ENCODE measurements around the gene ATP5PD. TPM values are rescaled to one million over a fixed set of nuclear protein-coding genes. Genes with fewer than 3 reads are reported as not detected.
"Not testable (repeated sequence)": the region's sequence is repeated elsewhere in the genome, so short reads cannot be mapped to it uniquely, and the experiment has no call there.

ATP5PD gene
- polyA plus RNA-seq, 4 donors: 181 to 366 (median 314) TPM

- DNase-seq (ENCODE audit: low read depth in 4 of 4, low spot score in 3 of 4): no peak
Observed at GRCh38 chr17:75059369-75060345, 12.9 kb upstream of the ATP5PD start.

GRCh38 chr17:75051941-75052340, 5.2 kb upstream of the ATP5PD start:
- DNase-seq (ENCODE audit: low read depth in 4 of 4, low spot score in 3 of 4): no peak

- DNase-seq (ENCODE audit: low read depth in 4 of 4, low spot score in 3 of 4): no peak
Observed at GRCh38 chr17:75049706-75050105, 2.9 kb upstream of the ATP5PD start.

GRCh38 chr17:75049057-75049456, 2.3 kb upstream of the ATP5PD start:
- DNase-seq (ENCODE audit: low read depth in 4 of 4, low spot score in 3 of 4): no peak

GRCh38 chr17:75048249-75048878, 1.6 kb upstream of the ATP5PD start:
- DNase-seq (ENCODE audit: low read depth in 4 of 4, low spot score in 3 of 4): no peak

- DNase-seq (ENCODE audit: low read depth in 4 of 4, low spot score in 3 of 4): no peak
Observed at GRCh38 chr17:75047398-75048098, 779 bp upstream of the ATP5PD start.

- DNase-seq (ENCODE audit: low read depth in 4 of 4, low spot score in 3 of 4): not testable (repeated sequence)
Observed at GRCh38 chr17:75045946-75046406, 793 bp downstream of the ATP5PD start.

GRCh38 chr17:75044716-75045115, 2.1 kb downstream of the ATP5PD start:
- no peak for DNase-seq (ENCODE audit: low read depth in 4 of 4, low spot score in 3 of 4)

- not testable (repeated sequence) for DNase-seq (ENCODE audit: low read depth in 4 of 4, low spot score in 3 of 4)
Observed at GRCh38 chr17:75043789-75044188, 3.0 kb downstream of the ATP5PD start.

GRCh38 chr17:75041656-75042280, 5.0 kb downstream of the ATP5PD start:
- no peak for DNase-seq (ENCODE audit: low read depth in 4 of 4, low spot score in 3 of 4)

- no peak for DNase-seq (ENCODE audit: low read depth in 4 of 4, low spot score in 3 of 4)
Observed at GRCh38 chr17:75039238-75039637, 7.5 kb downstream of the ATP5PD start.

- DNase-seq (ENCODE audit: low read depth in 4 of 4, low spot score in 3 of 4): no peak
Observed at GRCh38 chr17:75036643-75037268, 10.0 kb downstream of the ATP5PD start.

GRCh38 chr17:75034236-75034908, 12.4 kb downstream of the ATP5PD start:
- DNase-seq (ENCODE audit: low read depth in 4 of 4, low spot score in 3 of 4): peak; percentile 75 to 83 (median 80)

GRCh38 chr17:75033346-75034235, 13.2 kb downstream of the ATP5PD start:
- DNase-seq (ENCODE audit: low read depth in 4 of 4, low spot score in 3 of 4): peak; percentile 84 to 92 (median 91)

- DNase-seq (ENCODE audit: low read depth in 4 of 4, low spot score in 3 of 4): no peak
Observed at GRCh38 chr17:75032720-75033280, 14.0 kb downstream of the ATP5PD start.

GRCh38 chr17:75031972-75032719, 14.6 kb downstream of the ATP5PD start:
- DNase-seq (ENCODE audit: low read depth in 4 of 4, low spot score in 3 of 4): no peak

- no peak for DNase-seq (ENCODE audit: low read depth in 4 of 4, low spot score in 3 of 4)
Observed at GRCh38 chr17:75030161-75030560, 16.6 kb downstream of the ATP5PD start.

Data from left renal pelvis (tissue), 4 donors.